GM19099 (cell line): ENCODE measurements around the gene RPL31.

Experiments
- POLR2A ChIP-seq: IDR thresholded peaks from 3 replicates; pipeline ENCODE4 v1.6.1; 2011; ENCODE audit warnings: low read depth; ENCODE audit not compliant: insufficient read length; ENCODE audit errors: extremely low read depth

Gene RPL31

DNA sequence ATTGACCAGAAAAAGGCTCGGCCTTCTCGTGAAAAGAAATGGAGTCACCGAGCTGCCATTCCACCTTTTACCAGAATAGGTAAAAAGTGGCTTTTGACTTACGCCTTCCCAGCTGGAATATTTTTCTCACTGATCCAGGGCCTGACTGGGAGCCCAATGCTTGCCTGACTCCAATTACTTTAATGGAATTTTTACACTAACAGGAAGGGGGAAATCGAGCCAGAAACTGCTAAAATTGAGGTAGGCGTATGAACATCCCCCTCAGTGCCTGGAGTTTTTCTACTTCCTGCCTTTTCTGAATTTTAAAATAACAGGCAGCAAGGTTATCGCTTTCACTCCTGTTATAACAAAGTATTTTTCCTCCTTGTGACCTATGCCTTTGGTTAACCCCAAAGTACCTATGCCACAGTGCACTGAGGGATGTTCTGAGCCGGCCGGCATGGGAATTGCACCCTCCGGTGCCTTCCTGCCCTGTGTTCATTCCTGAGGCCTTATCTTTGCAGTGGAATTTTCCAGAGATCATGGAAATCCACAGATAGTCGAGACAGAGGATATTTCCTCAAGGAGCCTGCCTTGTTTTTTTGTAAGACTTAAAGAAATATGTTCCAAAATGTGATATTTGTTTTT, 18.3 kb upstream of the RPL31 start:
- no peak for TF ChIP-seq POLR2A

DNA sequence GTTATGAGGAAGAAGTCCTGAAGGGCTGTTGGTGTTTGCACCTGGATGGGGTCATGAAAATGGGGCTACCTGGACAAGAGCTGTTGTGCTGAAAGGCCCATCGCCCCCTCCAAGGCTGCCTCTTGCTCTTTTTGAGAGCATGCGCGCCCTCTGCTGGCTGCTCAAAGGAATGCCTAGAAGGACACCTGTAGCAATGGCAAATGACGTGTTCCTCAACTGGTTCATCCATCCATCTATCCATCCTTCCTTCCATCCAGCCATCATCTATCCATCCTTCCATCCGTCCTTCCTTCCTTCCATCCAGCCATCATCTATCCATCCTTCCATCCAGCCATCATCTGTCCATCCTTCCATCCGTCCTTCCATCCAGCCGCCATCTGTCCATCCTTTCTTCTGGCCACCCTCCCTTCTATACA, 17.2 kb upstream of the RPL31 start:
- TF ChIP-seq POLR2A, result no peak

DNA sequence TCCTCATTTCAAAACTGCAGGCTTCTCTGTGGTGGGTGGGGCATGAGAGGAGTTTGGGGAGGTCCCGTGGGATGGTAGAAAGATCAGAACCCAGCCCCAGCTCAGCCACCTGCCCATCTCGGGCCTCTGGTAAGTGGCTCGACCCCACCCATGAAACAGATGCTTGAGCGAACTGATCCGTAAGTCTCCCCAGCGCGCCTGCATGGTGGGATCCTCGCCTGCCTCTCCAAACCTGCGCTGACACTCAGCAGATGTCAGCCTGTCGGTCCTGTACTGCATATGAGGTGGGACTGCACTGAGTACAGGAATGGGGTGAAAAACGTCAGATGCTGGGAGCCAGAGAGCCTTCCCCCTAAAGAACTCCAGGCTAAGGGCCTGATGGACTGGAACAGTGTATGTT, 15.9 kb upstream of the RPL31 start:
- no peak for TF ChIP-seq POLR2A

DNA sequence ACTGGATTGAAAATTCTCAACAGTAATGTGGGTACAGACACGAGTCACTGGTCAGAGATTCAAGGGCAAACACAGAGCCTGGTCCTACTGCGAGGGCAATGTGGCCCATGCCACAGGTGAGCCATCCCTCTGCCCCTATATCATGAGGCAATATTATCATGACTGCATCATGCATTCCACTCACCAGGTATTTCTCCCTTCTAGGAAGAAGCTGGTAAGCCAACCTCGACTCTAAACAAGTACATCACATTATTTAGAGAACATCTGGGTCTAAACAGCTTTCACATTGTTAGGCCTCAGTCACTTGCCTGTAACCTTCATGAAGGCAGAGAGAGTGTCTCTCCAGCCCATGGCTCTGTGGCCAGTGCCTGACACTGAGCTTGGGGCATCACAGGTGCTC, 14.6 kb upstream of the RPL31 start:
- no peak for TF ChIP-seq POLR2A

DNA sequence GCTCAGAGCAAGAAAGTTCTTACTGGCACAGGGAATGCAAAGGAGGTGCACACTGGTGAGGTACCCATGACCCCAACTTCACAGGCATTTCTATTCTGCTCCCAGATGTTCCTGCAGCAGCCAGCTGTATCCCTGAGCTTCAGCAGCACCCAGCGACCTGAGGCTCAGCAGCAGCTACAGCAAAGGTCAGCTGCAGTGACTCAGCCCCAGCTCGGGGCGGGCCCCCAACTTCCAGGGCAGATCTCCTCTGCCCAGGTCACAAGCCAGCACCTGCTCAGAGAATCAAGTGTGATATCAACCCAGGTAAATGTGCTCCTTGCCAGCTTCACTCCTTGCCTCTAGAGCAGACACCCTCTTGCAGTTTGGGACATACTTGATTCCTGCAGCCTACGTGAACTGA, 14.1 kb upstream of the RPL31 start:
- no peak for TF ChIP-seq POLR2A

DNA sequence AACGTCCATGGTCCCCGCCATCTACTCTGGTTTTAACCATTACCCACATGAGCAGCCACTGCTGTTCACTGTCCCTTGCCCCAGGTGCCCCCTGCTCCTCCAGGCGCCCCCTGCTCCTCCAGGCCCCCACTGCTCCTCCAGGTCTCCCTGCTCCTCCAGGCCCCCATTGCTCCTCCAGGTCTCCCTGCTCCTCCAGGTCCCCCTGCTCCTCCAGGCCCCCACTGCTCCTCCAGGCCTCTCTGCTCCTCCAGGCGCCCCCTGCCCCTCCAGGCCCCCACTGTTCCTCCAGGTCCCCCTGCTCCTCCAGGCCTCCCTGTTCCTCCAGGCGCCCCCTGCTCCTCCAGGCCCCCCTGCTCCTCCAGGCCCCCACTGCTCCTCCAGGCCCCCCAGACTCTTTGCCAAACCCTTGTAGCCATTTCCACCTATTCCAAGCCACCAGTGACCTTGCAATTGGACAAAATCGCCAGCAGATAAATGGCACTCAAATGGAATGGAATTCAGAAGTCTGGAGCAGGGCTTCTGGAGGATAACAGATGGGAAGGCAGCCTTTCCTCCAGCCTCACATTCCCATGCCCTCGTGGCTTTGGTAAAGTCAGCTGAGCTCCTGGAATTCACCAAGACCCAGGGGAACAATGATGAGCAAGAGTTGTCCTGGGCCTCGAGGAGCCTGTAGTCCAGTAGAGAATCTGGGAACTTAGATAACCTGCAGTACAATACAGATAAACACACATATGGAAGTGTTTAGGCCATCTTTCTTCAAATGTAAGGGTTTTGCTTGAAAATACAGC, 13.3 kb upstream of the RPL31 start:
- TF ChIP-seq POLR2A, result no peak

DNA sequence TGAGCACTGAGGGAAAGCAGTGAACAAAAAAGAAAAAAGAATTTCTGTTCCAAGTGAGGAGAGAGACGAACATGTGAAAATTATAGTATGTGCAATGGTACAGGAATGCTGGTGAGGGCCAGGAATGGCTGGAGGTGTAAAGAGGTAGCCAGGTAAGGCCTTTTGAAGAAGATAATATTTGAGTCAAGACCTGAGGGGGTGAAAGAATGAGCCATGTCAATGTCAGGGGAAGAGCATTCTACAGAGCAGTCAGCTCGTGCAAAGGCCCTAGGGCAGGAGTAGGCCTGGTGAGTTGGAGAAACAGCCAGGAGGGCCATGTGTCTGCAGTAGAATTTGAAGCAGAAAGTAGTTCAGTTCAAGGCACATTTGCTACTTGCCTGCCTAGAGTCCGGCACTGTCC, 12.4 kb upstream of the RPL31 start:
- TF ChIP-seq POLR2A, result no peak

DNA sequence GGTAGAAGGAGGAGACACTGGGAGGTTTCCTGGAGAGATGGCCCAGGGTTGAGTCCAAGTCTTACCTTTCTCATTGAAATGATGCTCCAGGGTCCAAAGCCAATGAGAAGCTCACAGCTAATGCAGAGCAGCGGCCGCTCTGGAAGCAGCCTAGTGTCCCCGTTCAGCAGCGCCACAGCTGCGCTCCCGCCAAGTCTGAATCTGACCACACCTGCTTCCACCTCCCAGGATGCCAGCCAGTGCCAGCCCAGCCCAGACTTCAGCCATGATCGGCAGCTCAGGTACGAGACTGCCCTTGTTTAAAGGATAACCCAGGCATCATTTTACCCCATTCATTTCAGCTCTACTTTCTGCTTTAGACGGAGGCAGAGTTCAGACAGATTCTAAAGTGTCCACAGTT, 11.9 kb upstream of the RPL31 start:
- TF ChIP-seq POLR2A, result no peak

DNA sequence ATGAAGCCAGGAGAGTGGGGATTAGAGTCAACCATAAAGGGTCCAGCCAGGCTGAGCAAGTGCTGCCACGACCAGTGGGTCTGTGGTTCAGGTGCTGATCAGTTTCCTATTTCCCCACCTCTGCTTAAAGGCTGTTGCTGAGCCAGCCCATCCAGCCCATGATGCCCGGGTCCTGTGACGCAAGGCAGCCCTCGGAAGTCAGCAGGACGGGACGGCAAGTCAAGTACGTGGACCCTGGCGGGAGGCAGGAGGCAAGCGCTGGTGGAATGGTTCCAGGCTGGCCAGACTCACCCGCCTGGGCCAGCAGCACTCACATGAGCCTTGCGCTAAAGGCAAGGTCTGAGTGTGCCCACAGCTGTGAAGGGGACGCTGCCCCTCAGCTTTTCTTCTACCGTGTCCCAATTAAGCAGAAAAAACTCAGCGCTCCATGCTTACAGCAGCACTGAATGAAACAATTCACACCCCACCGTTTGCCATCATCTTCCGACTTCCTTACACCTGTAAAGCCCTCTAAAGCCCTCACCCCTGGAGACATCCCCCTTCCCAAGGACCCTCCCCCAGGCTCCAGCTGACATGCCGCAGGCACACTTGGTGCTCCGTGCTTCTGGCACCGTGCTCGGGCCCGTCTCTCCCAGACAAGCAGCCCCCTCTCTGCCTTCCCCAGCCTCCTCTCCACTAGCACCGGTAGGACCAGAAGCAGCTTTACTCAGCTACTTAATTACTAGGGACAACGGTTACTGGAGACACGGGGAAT, 11.3 kb upstream of the RPL31 start:
- no peak for TF ChIP-seq POLR2A

DNA sequence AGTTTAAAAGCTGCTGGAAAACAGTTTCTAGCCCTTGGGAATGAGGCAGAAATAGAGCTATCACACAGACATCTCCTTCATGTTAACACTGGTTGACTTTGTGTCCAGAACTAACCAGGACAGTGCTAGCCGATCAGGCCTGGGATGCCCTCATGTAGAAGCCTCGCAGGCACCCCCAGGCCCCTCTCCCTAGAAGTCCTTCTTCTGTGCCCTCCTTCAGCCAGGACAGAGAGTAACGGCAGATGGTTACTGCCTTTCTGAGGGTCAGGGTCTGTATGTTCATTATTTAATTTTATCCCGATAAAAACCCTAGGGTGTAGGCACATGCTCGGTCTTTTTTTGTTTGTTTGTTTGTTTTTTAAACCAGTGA, 10.7 kb upstream of the RPL31 start:
- TF ChIP-seq POLR2A, result no peak

DNA sequence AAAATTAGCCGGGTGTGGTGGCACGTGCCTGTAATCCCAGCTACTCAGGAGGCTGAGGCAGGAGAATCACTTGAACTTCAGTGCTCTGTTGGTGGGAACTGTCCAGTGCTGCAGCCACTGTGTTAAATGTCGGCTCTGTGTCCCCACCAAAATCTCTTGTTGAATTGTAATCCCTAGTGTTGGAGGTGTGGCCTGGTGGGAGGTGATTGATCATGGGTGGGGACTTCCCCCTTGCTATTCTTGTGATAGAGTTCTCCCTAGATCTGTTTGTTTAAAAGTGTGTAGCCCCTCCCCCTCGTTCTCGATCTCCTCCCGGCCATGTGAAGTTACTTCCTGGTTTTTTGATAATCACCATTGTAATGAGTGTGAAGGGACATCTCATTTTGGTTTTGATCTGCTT, 9.8 kb upstream of the RPL31 start:
- no peak for TF ChIP-seq POLR2A

DNA sequence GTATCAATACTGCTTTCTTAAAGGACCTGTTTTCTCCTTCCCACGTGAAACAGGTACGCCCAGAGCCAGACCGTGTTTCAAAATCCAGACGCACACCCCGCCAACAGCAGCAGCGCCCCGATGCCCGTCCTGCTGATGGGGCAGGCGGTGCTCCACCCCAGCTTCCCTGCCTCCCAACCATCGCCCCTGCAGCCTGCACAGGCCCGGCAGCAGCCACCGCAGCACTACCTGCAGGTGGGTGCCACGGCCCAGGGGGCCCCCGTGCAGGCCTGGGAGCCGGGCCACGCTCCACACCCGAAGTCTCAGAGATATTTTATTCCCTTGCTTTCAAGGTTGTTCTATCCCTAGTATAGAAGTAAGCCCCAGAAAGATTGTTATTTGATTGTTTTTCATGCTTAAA, 8.8 kb upstream of the RPL31 start:
- TF ChIP-seq POLR2A, result no peak

DNA sequence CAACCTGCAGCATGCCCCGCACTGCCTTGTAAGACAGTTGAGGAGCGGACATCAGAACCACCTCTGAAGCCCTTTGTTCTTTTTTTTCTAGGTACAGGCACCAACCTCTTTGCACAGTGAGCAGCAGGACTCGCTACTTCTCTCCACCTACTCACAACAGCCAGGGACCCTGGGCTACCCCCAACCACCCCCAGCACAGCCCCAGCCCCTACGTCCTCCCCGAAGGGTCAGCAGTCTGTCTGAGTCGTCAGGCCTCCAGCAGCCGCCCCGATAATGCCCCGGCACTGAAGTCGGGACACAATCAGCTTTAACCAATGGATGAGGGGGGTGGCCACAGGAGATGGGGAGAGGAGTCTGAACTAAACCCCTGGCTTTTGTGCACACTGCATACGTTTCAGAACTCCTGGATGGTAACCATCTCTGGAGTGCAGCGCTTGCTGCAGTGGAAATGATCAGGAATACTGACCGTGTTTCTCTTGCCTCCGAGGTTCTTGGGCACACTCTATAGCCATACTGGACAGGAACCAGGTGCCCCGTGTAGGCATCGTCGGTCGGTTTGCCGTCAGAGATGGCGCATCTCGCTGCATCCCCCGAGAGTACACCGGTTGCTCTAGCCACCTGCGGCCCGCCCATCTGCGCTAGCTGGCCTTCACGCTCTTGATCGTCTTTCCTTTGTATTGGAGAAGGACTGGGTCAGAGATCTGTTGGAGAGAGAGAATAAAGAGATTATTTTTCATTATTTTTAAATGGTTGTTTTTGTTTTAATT, 6.6 kb upstream of the RPL31 start:
- TF ChIP-seq POLR2A, result no peak

DNA sequence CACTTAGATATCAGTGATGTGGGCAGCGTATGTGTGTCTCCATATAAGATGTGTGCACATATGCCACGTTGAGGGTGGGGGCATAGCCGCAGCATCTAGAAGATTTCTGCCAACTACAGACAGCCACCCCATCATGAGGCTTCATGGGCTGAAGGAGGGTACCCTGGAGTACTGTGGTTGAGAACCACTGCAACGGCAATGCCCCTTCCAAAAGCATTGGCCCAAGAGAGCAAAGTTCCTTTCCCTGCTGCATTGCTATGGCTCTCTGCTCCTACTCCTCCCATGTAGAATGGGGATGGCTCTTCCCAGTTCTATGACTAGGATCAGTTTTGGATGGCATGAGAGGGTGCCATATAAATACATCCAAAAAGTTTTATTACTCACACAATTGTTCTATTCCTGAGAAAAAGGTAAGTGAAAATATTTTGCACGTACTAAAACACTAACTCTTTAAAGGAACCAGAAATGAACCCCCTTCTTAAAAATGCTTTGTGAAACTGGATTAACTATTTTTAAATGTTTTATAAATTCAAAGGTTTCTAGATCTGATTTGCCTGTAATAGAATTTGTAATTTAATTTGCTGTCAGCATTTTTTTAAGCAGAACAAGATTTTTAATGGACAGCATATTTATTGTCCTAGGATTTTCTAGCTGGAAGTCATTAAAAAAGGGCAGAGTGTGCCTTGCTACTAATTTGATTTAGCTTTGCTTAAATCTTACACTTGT, 4.4 kb upstream of the RPL31 start:
- no peak for TF ChIP-seq POLR2A

DNA sequence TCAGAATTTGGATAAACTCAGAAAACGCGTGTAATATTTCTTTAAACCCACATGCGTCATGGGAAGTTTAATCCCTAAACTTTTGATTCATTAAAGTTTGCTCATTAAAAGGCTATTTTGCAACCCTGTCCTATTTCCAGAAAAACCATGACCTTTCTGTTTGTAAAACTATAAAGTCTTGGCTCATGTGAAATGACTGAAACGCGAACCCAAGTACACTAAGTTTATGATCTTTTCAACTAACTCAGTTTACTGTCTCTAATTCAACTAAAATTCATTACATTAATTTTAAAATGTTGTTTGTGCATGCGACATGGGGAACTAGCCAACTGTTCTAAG, 3.9 kb upstream of the RPL31 start:
- no peak for TF ChIP-seq POLR2A
